ENCODE measurements around the gene PDZRN3. TPM values are rescaled to one million over a fixed set of nuclear protein-coding genes. Genes with fewer than 3 reads are reported as not detected.

The PDZRN3 gene
- total RNA-seq, 1 experiment from 2014 or later, result 5.9 TPM

GRCh38 chr3:73502609-73503583, 121.8 kb downstream of the PDZRN3 start:
- no peak overlapping the region for H3K9ac ChIP-seq (ENCODE audit: extremely low read depth, insufficient read length, low read length)
- H3K27ac ChIP-seq (ENCODE audit: insufficient read length, low read depth, low read length), result no peak overlapping the region
- no peaks in the 10 kb centered on the region for H3K79me2 ChIP-seq (ENCODE audit: insufficient read depth, low read length)
- no peak overlapping the region for H3T11ph ChIP-seq (ENCODE audit: low read length)
- no peaks in the 10 kb centered on the region for H3K9me3 ChIP-seq (ENCODE audit: control insufficient read depth, low read depth, low read length)
- H3K36me3 Mint-ChIP-seq (ENCODE audit: insufficient read depth in 1 of 3, low read depth in 3 of 3), result no peaks in the 10 kb centered on the region
- peaks cover 12 to 21% of the 10 kb centered on the region in 2 experiments for H3K4me1 Mint-ChIP-seq
- H3K27ac Mint-ChIP-seq, result no peak overlapping the region
- H3K27me3 ChIP-seq (ENCODE audit: insufficient read depth, low read length), result no peaks in the 10 kb centered on the region
- no peaks in the 10 kb centered on the region for H4K20me1 ChIP-seq (ENCODE audit: control insufficient read depth, insufficient read depth, insufficient read length)
- TF ChIP-seq, protein P1, sequence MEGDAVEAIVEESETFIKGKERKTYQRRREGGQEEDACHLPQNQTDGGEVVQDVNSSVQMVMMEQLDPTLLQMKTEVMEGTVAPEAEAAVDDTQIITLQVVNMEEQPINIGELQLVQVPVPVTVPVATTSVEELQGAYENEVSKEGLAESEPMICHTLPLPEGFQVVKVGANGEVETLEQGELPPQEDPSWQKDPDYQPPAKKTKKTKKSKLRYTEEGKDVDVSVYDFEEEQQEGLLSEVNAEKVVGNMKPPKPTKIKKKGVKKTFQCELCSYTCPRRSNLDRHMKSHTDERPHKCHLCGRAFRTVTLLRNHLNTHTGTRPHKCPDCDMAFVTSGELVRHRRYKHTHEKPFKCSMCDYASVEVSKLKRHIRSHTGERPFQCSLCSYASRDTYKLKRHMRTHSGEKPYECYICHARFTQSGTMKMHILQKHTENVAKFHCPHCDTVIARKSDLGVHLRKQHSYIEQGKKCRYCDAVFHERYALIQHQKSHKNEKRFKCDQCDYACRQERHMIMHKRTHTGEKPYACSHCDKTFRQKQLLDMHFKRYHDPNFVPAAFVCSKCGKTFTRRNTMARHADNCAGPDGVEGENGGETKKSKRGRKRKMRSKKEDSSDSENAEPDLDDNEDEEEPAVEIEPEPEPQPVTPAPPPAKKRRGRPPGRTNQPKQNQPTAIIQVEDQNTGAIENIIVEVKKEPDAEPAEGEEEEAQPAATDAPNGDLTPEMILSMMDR (conservative IDR thresholded peaks at IDR 0.05), result peak; percentile 90
- H3K4me2 ChIP-seq (ENCODE audit: insufficient read depth, insufficient read length, low read length), result no peak overlapping the region
- H4K91ac ChIP-seq (ENCODE audit: insufficient read length, low read depth, low read length), result no peak overlapping the region
- no peak overlapping the region for H3K23ac ChIP-seq (ENCODE audit: insufficient read length, low read depth, low read length)
- DNase-seq, result peak; percentile 73
- no peaks in the 10 kb centered on the region for H3K23me2 ChIP-seq (ENCODE audit: insufficient read length, low read depth, low read length, poor library complexity, severe bottlenecking)
- H3K14ac ChIP-seq (ENCODE audit: insufficient read depth, low read length), result no peak overlapping the region
- no CpG with 5 or more reads among the region's 6 CpGs for WGBS (ENCODE audit: extremely low coverage, insufficient read length, low lambda C conversion rate)
- H4K8ac ChIP-seq (replicated peaks; ENCODE audit: insufficient read length, low read depth, low read length), result no peak overlapping the region
- H2AK5ac ChIP-seq (ENCODE audit: insufficient read length, low read length), result no peak overlapping the region
- no peak overlapping the region for H2BK5ac ChIP-seq (ENCODE audit: insufficient read length, low read length)
- no peak overlapping the region for H4K5ac ChIP-seq (ENCODE audit: insufficient read length, low read depth, low read length)
- no peak overlapping the region for H2AFZ ChIP-seq (ENCODE audit: low read length)
- H2BK15ac ChIP-seq (ENCODE audit: low read depth, low read length), result no peak overlapping the region
- no peak overlapping the region for H3K18ac ChIP-seq (ENCODE audit: insufficient read length, low read depth, low read length)
- no peaks in the 10 kb centered on the region for H3K79me1 ChIP-seq (ENCODE audit: insufficient read depth, low read depth, low read length, poor library complexity, severe bottlenecking)
- H3K4ac ChIP-seq (ENCODE audit: low read depth, low read length), result no peak overlapping the region
- no peaks in the 10 kb centered on the region for H3K9me3 Mint-ChIP-seq
- H3K4me3 Mint-ChIP-seq, result no peak overlapping the region
- no peaks in the 10 kb centered on the region; the same call in 1 of the 2 replicates for H3K4me1 ChIP-seq (ENCODE audit: insufficient read depth, low read length)
- no peaks in the 10 kb centered on the region; the same call in 1 of the 2 replicates for H3K27me3 Mint-ChIP-seq (ENCODE audit: low read depth)
- no peak overlapping the region for H2BK12ac ChIP-seq (ENCODE audit: insufficient read length, low read depth, low read length)
- H2BK20ac ChIP-seq (ENCODE audit: low read depth, low read length, poor library complexity, severe bottlenecking), result no peak overlapping the region
- no peak overlapping the region for H2BK120ac ChIP-seq (ENCODE audit: low read depth, low read length, poor library complexity, severe bottlenecking)
- H3K56ac ChIP-seq (ENCODE audit: insufficient read length, low read depth, low read length), result no peak overlapping the region

All from H9 (cell line).